Left lung (tissue), 10 donors: Measurements from ENCODE around the gene SLCO3A1. TPM values are rescaled to one million over a fixed set of nuclear protein-coding genes. Genes with fewer than 3 reads are reported as not detected.
A peak's percentile ranks its signal among the peaks of the same experiment; 100 is the strongest.

Experiments
- ATAC-seq: fragments of 200-7000 bp; cut with Tn5 transposase; one replicate; pipeline ENCODE4 v1.9.1; 2020; ENCODE audit warnings: moderate library complexity
- DNase-seq, 4 donors: peaks; one replicate each; pipeline ENCODE4 v3.0.0-alpha.2; 2013 to 2020
- H3K27ac ChIP-seq, 2 donors: fragments of 200-600 bp; sonication (generic) in 1 of 2; one replicate each; pipeline versions ENCODE4 v1.5.0 to v1.8.0; 2020 to 2021
- H3K27me3 ChIP-seq, 2 donors: fragments of 200-600 bp; sonication (generic) in 1 of 2; one replicate each; pipeline versions ENCODE4 v1.5.0 to v1.8.0; 2020 to 2021
- H3K36me3 ChIP-seq, 2 donors: fragments of 200-600 bp; sonication (generic) in 1 of 2; one replicate each; pipeline versions ENCODE4 v1.5.0 to v1.8.0; 2020 to 2021
- H3K4me1 ChIP-seq, 2 donors: fragments of 200-600 bp; one replicate each; pipeline ENCODE4 v1.8.0; 2021
- H3K4me3 ChIP-seq, 2 donors: fragments of 200-600 bp; sonication (generic) in 1 of 2; one replicate each; pipeline versions ENCODE4 v1.5.0 to v1.8.0; 2020 to 2021; ENCODE audit warnings: mild to moderate bottlenecking in 1 of 2
- H3K9me3 ChIP-seq, 2 donors: fragments of 200-600 bp; sonication (generic) in 1 of 2; one replicate each; pipeline versions ENCODE4 v1.5.0 to v1.8.0; 2020 to 2021
- CTCF ChIP-seq, 2 donors: fragments of 200-600 bp; sonication (generic) in 1 of 2; IDR thresholded peaks; one replicate each; pipeline versions ENCODE4 v1.5.0 to v1.8.0; 2021; ENCODE audit warnings: antibody characterized with exemption in 2 of 2
- intact Hi-C, 2 donors: fragments of 100-400 bp; cut with DNase I; formaldehyde crosslinking; loops; one replicate each; pipeline versions ENCODE4 v1.11.2 to v1.14.2; 2022
- polyA plus RNA-seq, 6 donors: library from polyadenylated mRNA; unstranded; fragments of 120-200 nt; gene quantifications; one replicate each; pipeline ENCODE4 v1.2.1, GENCODE V29; 2013; ENCODE audit not compliant: insufficient read length in 6 of 6
- total RNA-seq, 2 donors: library from RNA; stranded (reverse); fragmentation: NEBNext Ultra II Directional; extraction: Animal tissue kit (Norgen Biotek cat#: 25700); gene quantifications; one replicate each; pipeline ENCODE4 v1.2.1, GENCODE V29; 2021
- donor health status: DM: no; HTN: yes; CAD: no.
- donor health status: DM: no; HTN: no; CAD: no.

The SLCO3A1 gene
- total and polyA plus RNA-seq, 8 donors = 7.7 to 49.0 (median 11.9) TPM

DNA sequence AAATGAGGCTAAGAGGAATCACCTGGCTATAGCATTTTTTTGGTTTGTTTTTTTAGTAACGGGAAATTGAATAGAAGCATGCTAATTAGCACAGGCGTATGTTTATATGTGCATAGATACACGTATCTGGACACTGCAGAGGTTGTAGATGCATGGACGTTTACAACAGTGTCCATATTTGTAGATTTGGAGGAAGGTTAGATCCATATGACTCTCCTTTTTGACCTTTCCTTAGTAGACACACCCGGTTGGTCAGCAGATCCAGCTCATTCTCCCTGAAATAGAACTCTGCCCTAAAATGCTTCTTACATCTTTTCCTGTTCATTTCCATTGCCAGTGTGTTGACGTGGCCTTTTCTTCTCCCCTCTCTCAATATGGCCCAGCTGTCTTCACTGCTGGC, 60.1 kb downstream of the SLCO3A1 start:
- Histone ChIP-seq H3K27ac (no peak overlapping the region), H3K36me3 (peaks cover 0 to 21% of the 10 kb centered on the region in 2 donors), H3K4me3 (no peak overlapping the region), H3K27me3 (no peaks in the 10 kb centered on the region), H3K9me3 (no peaks in the 10 kb centered on the region), H3K4me1 (peaks cover 0 to 19% of the 10 kb centered on the region in 2 donors)
- DNase-seq (no peak), ATAC-seq (peak; percentile 44)
- intact Hi-C loops = no loop called here
- TF ChIP-seq CTCF (IDR thresholded peaks at IDR 0.05) = no peak

GRCh38 chr15:91915576-91915975, 62.1 kb downstream of the SLCO3A1 start:
- Histone ChIP-seq H3K4me1 (peaks cover 0 to 20% of the 10 kb centered on the region in 2 donors), H3K27me3 (no peaks in the 10 kb centered on the region), H3K9me3 (no peaks in the 10 kb centered on the region), H3K4me3 (no peak overlapping the region), H3K36me3 (peaks cover 0 to 18% of the 10 kb centered on the region in 2 donors), H3K27ac (no peak overlapping the region)
- DNase-seq = no peak
- ATAC-seq = no peak
- intact Hi-C loops = no loop called here
- TF ChIP-seq CTCF (IDR thresholded peaks at IDR 0.05) = no peak

- DNase-seq = peak in 1 of 4 donors; percentile 72
- intact Hi-C loops = no loop called here
Measured at GRCh38 chr15:91916051-91916450, 62.5 kb downstream of the SLCO3A1 start.

DNA sequence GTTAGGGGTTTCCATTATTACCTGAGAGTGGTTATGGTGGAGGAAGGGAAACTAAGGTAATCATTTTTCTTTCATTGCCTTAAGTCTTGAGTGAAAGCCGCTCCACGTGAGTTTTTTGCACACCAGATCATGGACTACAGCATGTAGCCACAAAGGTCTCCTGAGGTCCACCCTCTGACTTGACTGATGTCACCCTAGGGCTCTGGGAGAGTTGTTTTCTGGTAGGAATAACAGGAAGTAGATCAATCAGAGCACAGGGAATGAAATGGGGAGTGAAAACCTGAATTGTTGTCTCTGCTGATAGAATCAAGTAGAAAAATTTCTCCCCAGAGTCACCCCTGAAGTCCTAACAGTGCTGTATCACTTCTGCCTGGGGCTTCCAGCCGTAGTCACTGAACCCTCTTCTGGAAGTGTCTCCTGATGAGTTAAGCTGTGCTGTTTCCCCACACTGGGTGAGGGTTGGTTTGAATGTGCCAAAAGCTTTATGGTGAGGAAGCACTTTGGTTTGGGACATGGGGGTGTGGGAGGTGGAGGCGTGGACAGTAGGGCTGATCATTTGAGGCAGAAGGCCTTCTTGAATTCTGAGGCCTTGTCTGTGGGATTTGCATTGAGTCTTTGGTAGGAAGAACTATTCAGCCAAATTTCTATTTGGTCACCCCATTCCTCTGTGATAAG, 64.3 kb downstream of the SLCO3A1 start:
- Histone ChIP-seq H3K9me3 (no peaks in the 10 kb centered on the region), H3K36me3 (peaks cover 0 to 18% of the 10 kb centered on the region in 2 donors), H3K27ac (no peak overlapping the region), H3K4me1 (peaks cover 8 to 25% of the 10 kb centered on the region in 2 donors), H3K4me3 (no peak overlapping the region), H3K27me3 (no peaks in the 10 kb centered on the region)
- DNase-seq (no peak), ATAC-seq (no peak)
- no peak for TF ChIP-seq CTCF (IDR thresholded peaks at IDR 0.05)
- intact Hi-C loops = no loop called here

More at GRCh38 chr15:91916051-91916450, 62.5 kb downstream of the SLCO3A1 start:
- H3K36me3 ChIP-seq = peaks cover 0 to 18% of the 10 kb centered on the region in 2 donors
- H3K27me3 ChIP-seq = no peaks in the 10 kb centered on the region
- no peaks in the 10 kb centered on the region for H3K9me3 ChIP-seq
- ATAC-seq = no peak
- H3K27ac ChIP-seq = no peak overlapping the region
- TF ChIP-seq CTCF (IDR thresholded peaks at IDR 0.05) = no peak
- peaks cover 0 to 25% of the 10 kb centered on the region in 2 donors for H3K4me1 ChIP-seq
- H3K4me3 ChIP-seq = no peak overlapping the region

DNA sequence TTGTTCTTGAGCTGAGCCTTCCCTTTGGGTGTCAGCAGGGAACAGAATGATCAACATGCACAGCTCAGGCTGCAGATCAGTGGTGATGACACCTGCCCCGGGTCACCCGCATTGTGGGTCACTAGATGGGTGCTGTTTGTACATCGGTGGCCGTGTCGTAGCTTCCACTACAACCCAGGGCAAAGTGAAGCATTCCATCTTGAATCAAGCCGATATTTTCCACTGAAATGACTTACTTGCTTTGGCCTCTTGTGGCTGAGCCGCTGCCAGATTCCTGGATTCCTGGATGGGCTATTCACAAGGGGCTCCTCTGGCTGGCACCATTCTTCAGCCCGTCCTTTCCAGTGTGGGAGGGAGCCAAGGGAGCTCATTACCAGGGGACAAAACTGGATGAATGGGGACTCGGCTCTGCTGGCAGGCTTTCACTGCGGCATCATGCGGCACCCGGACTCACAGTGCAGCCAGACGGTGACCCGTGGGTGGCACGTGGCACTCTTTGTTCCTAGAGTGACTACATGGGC, 65.6 kb downstream of the SLCO3A1 start:
- intact Hi-C loops = no loop called here
- ATAC-seq = no peak
- peaks cover 11 to 18% of the 10 kb centered on the region in 2 donors for H3K4me1 ChIP-seq
- no peaks in the 10 kb centered on the region for H3K27me3 ChIP-seq
- no peak overlapping the region for H3K27ac ChIP-seq
- no peak for DNase-seq
- no peaks in the 10 kb centered on the region for H3K9me3 ChIP-seq
- peaks cover 0 to 18% of the 10 kb centered on the region in 2 donors for H3K36me3 ChIP-seq
- TF ChIP-seq CTCF (IDR thresholded peaks at IDR 0.05) = no peak
- H3K4me3 ChIP-seq = no peak overlapping the region
